ENCODE measurements around the gene HUS1B. TPM values are rescaled to one million over a fixed set of nuclear protein-coding genes. Genes with fewer than 3 reads are reported as not detected.

Gene HUS1B
- total and polyA plus RNA-seq, 9 of the 15 experiments (the other 6 are each of a cell fraction or from before 2014, with no cell fraction given), result 0.16 to 1.4 (median 0.38) TPM; not detected in 1

DNA sequence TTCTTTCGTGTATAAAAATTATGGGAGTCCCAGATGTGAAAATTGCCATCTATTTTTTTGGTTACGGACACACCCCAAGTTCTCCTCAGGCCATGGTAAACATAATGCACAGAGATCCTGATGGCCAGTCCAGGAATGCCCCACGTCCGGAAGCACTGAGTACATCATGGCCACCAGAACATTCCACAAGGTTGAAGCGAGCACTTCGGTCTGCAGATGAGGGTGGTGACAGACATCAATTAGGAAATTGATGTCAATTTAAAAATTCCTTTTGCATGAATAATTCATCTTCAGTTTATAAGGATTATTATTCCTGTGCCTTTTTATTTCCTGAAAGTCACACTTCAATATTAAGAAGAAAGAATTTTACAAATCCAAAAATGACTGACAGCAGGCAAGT is 49.2 kb upstream of the HUS1B start:
- WGBS (ENCODE audit: insufficient coverage, low coverage, missing lambda C conversion rate), result 3% methylated on average over 6 of the region's 6 CpGs
- ATAC-seq (no peak), DNase-seq (ENCODE audit: extremely low read depth in 1 of 4, low spot score in 3 of 4) (no peak), FAIRE-seq (no peak)
- H3K36me3 ChIP-seq (ENCODE audit: control insufficient read depth, insufficient read depth, low read length), result no peaks in the 10 kb centered on the region
- peaks cover 0 to 7% of the 10 kb centered on the region in 2 experiments; a peak in 4 of 5 replicates for H3K4me1 ChIP-seq (replicated peaks in 1 of 2; ENCODE audit: control insufficient read depth in 2 of 2, insufficient read depth in 2 of 2, low read length in 2 of 2)
- H4K20me1 ChIP-seq (replicated peaks; ENCODE audit: control insufficient read depth, insufficient read depth, low read length), result no peaks in the 10 kb centered on the region
- CTCF ChIA-PET (ENCODE audit: low intra/inter-chr PET ratio), result no interaction called here
- no peaks in the 10 kb centered on the region for H3K9me1 ChIP-seq (ENCODE audit: control insufficient read depth, insufficient read depth, low read length)
- no peak overlapping the region for H3K4me3 ChIP-seq
- no peak for TF ChIP-seq ZNF77 (CRISPR knock-in tag; IDR thresholded peaks at IDR 0.05)
- no peak for TF ChIP-seq POLR2A (conservative IDR thresholded peaks at IDR 0.05)
- no peak for TF ChIP-seq RBM25 (IDR thresholded peaks at IDR 0.05; ENCODE audit: low read depth, low read length, severe bottlenecking)
- no peak for TF ChIP-seq ZNF584 (CRISPR knock-in tag; IDR thresholded peaks at IDR 0.05; ENCODE audit: low read depth)
- TF ChIP-seq ZNF76 (CRISPR knock-in tag; IDR thresholded peaks at IDR 0.05; ENCODE audit: borderline replicate concordance), result no peak
- no peak for TF ChIP-seq ZNF324 (CRISPR knock-in tag; IDR thresholded peaks at IDR 0.05)
- TF ChIP-seq RBM17 (IDR thresholded peaks at IDR 0.05; ENCODE audit: borderline replicate concordance, low read depth, low read length), result no peak
- TF ChIP-seq TRIM28 (IDR thresholded peaks at IDR 0.05), result no peak
- no peak for TF ChIP-seq SAFB (IDR thresholded peaks at IDR 0.05; ENCODE audit: borderline replicate concordance, low read depth, low read length)
- H2AFZ ChIP-seq (ENCODE audit: low read depth, low read length), result no peak overlapping the region
- no TSS peak for BruUV-seq (replicated peaks)
- no peak overlapping the region for H3K9ac ChIP-seq (ENCODE audit: insufficient read depth in 1 of 2, low read depth in 2 of 2, low read length in 2 of 2)
- H3K4me2 ChIP-seq (ENCODE audit: insufficient read depth, low read length), result no peak overlapping the region
- in situ Hi-C loops (cut with MboI) (no loop called here), intact Hi-C loops (cut with micrococcal nuclease) (no loop called here)
- H3K27me3 ChIP-seq (ENCODE audit: control insufficient read depth in 2 of 2, insufficient read depth in 2 of 2, low read length in 2 of 2), result peaks cover 30 to 31% of the 10 kb centered on the region in 2 experiments
- no peak overlapping the region for H3K27ac ChIP-seq (ENCODE audit: extremely low read depth, low read depth, low read length)
- POLR2A ChIA-PET, result no interaction called here
- no peaks in the 10 kb centered on the region for H3K9me3 ChIP-seq (replicated peaks; ENCODE audit: control insufficient read depth, insufficient read depth, low read depth, low read length)
- no peaks in the 10 kb centered on the region for H3K79me2 ChIP-seq (ENCODE audit: control insufficient read depth, insufficient read depth, low read length)
